ENCODE results near the gene MGMT.

GRCh38 chr10:129704225-129704624 is 237.2 kb downstream of the MGMT start:
- TF ChIP-seq CTCF (IDR thresholded peaks at IDR 0.05) (no peak), ZFX (IDR thresholded peaks at IDR 0.05; ENCODE audit: borderline replicate concordance) (no peak)

All from 22Rv1 (cell line).